ENCODE results near the gene MYL7. TPM values are rescaled to one million over a fixed set of nuclear protein-coding genes. Genes with fewer than 3 reads are reported as not detected.
"Not testable (repeated sequence)": the region's sequence is repeated elsewhere in the genome, so short reads cannot be mapped to it uniquely, and the experiment has no call there.

Gene MYL7
- total RNA-seq, 1 experiment from 2014 or later, result not detected

DNA sequence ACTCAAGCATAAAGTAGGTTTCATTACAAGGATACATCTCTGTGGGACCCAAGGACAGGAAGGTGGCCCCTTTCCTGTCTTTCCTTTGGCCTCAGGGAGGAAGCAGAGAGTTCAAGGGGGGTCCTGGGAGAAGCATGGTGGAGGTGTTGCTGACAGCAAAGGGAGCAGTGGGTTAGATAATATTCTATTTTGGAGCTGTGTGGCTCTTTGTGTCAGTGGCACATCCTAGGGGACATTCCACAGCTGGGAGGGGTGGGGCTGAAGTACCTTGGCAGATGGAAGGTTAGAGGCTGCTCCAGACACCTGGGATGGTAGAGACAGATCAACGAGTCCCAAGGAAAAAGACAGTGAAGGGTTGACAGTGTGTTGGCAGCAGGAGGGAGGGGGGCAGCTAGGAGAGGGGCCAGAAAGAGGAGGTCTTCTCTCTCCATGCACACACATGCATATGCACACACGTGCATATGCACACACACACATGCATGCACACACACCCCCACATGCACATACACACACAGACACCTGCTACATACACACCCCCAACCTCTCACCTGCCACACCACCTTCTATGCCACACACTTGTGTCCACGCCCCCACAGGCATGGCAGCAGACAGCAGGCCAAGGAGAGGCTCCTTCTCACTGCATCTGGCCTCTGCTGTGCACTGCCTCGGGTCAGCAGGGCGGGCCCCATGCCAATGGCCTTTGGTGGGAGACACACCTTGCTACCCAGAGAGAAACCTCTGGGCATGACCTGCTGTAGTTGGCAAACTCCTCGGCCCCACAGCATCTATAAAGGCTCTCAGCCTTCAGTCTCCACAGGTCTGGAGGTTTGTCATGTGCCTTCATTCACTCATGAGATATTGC is 12.2 kb downstream of the MYL7 start:
- H3K4me3 ChIP-seq (ENCODE audit: low read depth in 2 of 2, low read length in 2 of 2), result no peak overlapping the region
- no TSS peak for BruUV-seq (replicated peaks)
- in situ Hi-C loops (cut with HindIII; ENCODE audit: low pct_unique_long_range_greater_than_20kb, low sequenced_read_pairs), result no loop called here
- H3K27me3 ChIP-seq (ENCODE audit: control insufficient read depth, insufficient read depth, low read length), result no peaks in the 10 kb centered on the region
- peaks cover 12% of the 10 kb centered on the region for H3K4me1 ChIP-seq (ENCODE audit: control insufficient read depth, insufficient read depth, low read length)
- POLR2A ChIA-PET, result no interaction called here
- CTCF ChIA-PET, result no interaction called here
- no peaks in the 10 kb centered on the region for H3K9me3 ChIP-seq (ENCODE audit: control insufficient read depth, insufficient read depth, low read depth, low read length)
- H3K27ac ChIP-seq (ENCODE audit: low read length), result no peak overlapping the region
- intact Hi-C loops (cut with micrococcal nuclease; ENCODE audit: unreplicated experiment), result no loop called here
- ATAC-seq (no peak), DNase-seq (ENCODE audit: low read depth, low spot score) (no peak)
- no peaks in the 10 kb centered on the region for H3K36me3 ChIP-seq (ENCODE audit: control insufficient read depth, insufficient read depth, low read length)
- TF ChIP-seq, protein P1, sequence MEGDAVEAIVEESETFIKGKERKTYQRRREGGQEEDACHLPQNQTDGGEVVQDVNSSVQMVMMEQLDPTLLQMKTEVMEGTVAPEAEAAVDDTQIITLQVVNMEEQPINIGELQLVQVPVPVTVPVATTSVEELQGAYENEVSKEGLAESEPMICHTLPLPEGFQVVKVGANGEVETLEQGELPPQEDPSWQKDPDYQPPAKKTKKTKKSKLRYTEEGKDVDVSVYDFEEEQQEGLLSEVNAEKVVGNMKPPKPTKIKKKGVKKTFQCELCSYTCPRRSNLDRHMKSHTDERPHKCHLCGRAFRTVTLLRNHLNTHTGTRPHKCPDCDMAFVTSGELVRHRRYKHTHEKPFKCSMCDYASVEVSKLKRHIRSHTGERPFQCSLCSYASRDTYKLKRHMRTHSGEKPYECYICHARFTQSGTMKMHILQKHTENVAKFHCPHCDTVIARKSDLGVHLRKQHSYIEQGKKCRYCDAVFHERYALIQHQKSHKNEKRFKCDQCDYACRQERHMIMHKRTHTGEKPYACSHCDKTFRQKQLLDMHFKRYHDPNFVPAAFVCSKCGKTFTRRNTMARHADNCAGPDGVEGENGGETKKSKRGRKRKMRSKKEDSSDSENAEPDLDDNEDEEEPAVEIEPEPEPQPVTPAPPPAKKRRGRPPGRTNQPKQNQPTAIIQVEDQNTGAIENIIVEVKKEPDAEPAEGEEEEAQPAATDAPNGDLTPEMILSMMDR (IDR thresholded peaks at IDR 0.05), result no peak
- TF ChIP-seq, protein P2, sequence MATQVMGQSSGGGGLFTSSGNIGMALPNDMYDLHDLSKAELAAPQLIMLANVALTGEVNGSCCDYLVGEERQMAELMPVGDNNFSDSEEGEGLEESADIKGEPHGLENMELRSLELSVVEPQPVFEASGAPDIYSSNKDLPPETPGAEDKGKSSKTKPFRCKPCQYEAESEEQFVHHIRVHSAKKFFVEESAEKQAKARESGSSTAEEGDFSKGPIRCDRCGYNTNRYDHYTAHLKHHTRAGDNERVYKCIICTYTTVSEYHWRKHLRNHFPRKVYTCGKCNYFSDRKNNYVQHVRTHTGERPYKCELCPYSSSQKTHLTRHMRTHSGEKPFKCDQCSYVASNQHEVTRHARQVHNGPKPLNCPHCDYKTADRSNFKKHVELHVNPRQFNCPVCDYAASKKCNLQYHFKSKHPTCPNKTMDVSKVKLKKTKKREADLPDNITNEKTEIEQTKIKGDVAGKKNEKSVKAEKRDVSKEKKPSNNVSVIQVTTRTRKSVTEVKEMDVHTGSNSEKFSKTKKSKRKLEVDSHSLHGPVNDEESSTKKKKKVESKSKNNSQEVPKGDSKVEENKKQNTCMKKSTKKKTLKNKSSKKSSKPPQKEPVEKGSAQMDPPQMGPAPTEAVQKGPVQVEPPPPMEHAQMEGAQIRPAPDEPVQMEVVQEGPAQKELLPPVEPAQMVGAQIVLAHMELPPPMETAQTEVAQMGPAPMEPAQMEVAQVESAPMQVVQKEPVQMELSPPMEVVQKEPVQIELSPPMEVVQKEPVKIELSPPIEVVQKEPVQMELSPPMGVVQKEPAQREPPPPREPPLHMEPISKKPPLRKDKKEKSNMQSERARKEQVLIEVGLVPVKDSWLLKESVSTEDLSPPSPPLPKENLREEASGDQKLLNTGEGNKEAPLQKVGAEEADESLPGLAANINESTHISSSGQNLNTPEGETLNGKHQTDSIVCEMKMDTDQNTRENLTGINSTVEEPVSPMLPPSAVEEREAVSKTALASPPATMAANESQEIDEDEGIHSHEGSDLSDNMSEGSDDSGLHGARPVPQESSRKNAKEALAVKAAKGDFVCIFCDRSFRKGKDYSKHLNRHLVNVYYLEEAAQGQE (IDR thresholded peaks at IDR 0.05; ENCODE audit: insufficient read depth in 1 of 2, low read depth in 2 of 2, low read length in 1 of 2), result no peak
- no peak for TF ChIP-seq POLR2AphosphoS5 (IDR thresholded peaks at IDR 0.05; ENCODE audit: low read depth, low read length)
- no peak for TF ChIP-seq SIN3A (IDR thresholded peaks at IDR 0.05; ENCODE audit: borderline replicate concordance, insufficient read depth, low read depth, low read length)
- no peak for TF ChIP-seq TCF7L2 (IDR thresholded peaks at IDR 0.05; ENCODE audit: low read depth, low read length)

DNA sequence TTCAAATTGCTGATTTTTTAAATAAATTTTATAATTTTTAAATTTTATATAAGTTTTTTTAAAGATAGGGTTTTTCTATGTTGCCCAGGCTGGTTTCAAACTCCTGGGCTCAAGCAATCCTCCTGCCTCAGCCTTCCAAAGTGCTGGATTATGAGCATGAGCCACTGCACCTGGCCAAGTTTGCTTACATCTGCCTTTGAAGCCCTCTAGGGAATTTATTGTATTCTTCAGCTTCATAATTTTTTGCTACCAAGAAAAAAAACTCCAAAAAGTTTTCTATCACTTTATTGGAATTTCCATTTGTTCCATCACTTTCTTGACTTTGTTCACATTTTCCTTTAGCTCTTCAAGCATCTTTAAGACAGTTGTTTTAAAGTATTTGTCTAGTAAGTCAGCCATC is 14.0 kb downstream of the MYL7 start:
- peaks cover 2% of the 10 kb centered on the region; the same call in 1 of the 2 replicates for H3K36me3 ChIP-seq (ENCODE audit: control insufficient read depth, insufficient read depth, low read length)
- ATAC-seq, result no peak
- ChIA-PET CTCF (no interaction called here), POLR2A (no interaction called here)
- intact Hi-C loops (cut with micrococcal nuclease; ENCODE audit: unreplicated experiment), result no loop called here
- no peaks in the 10 kb centered on the region for H3K27me3 ChIP-seq (ENCODE audit: control insufficient read depth, insufficient read depth, low read length)
- in situ Hi-C loops (cut with HindIII; ENCODE audit: low pct_unique_long_range_greater_than_20kb, low sequenced_read_pairs), result no loop called here
- no peak overlapping the region for H3K27ac ChIP-seq (ENCODE audit: low read length)
- TF ChIP-seq, protein P2 (IDR thresholded peaks at IDR 0.05; ENCODE audit: insufficient read depth in 1 of 2, low read depth in 2 of 2, low read length in 1 of 2), result no peak
- TF ChIP-seq TCF7L2 (IDR thresholded peaks at IDR 0.05; ENCODE audit: low read depth, low read length) (no peak), SIN3A (IDR thresholded peaks at IDR 0.05; ENCODE audit: borderline replicate concordance, insufficient read depth, low read depth, low read length) (no peak), POLR2AphosphoS5 (IDR thresholded peaks at IDR 0.05; ENCODE audit: low read depth, low read length) (no peak)
- TF ChIP-seq, protein P1 (IDR thresholded peaks at IDR 0.05), result no peak
- BruUV-seq (replicated peaks), result no TSS peak
- H3K4me1 ChIP-seq (ENCODE audit: control insufficient read depth, insufficient read depth, low read length), result peaks cover 16% of the 10 kb centered on the region
- DNase-seq (ENCODE audit: low read depth, low spot score), result no peak
- H3K4me3 ChIP-seq (ENCODE audit: low read depth in 2 of 2, low read length in 2 of 2), result no peak overlapping the region
- no peaks in the 10 kb centered on the region for H3K9me3 ChIP-seq (ENCODE audit: control insufficient read depth, insufficient read depth, low read depth, low read length)

DNA sequence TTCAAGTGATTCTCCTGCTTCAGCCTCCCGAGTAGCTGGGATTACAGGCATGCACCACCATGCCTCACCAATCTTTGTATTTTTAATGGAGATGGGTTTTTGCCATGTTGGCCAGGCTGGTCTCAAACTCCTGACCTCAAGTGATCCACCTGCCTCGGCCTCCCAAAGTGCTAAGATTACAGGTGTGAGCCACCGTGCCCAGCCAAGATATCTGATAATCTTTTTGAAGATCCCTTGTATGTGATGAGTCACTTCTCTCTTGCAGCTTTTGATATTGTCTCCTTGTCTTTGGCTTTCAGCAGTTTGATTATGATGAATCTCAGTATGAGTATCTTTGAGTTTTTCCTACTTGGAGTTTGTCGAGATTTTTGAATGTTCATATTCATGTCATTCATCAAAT is 14.6 kb downstream of the MYL7 start:
- in situ Hi-C loops (cut with HindIII; ENCODE audit: low pct_unique_long_range_greater_than_20kb, low sequenced_read_pairs); POLR2A ChIA-PET; H3K9me3 ChIP-seq (ENCODE audit: control insufficient read depth, insufficient read depth, low read depth, low read length); DNase-seq (ENCODE audit: low read depth, low spot score); ATAC-seq; BruUV-seq (replicated peaks); intact Hi-C loops (cut with micrococcal nuclease; ENCODE audit: unreplicated experiment); H3K27me3 ChIP-seq (ENCODE audit: control insufficient read depth, insufficient read depth, low read length); CTCF ChIA-PET; H3K36me3 ChIP-seq (ENCODE audit: control insufficient read depth, insufficient read depth, low read length); H3K27ac ChIP-seq (ENCODE audit: low read length); H3K4me3 ChIP-seq (ENCODE audit: low read depth in 2 of 2, low read length in 2 of 2): not testable (repeated sequence)
- H3K4me1 ChIP-seq (ENCODE audit: control insufficient read depth, insufficient read depth, low read length), result peaks cover 15% of the 10 kb centered on the region

Data from Panc1 (cell line).